Measurements from ENCODE around the gene ZNF860. TPM values are rescaled to one million over a fixed set of nuclear protein-coding genes. Genes with fewer than 3 reads are reported as not detected.
A peak's percentile ranks its signal among the peaks of the same experiment; 100 is the strongest.

ZNF860 gene
- polyA plus RNA-seq, 4 donors, result 0.27 to 0.62 (median 0.31) TPM; not detected in 1

- peaks cover 0 to 5% (median 0%) of the 10 kb centered on the region in 3 donors for H3K4me1 ChIP-seq (ENCODE audit: control insufficient read depth in 3 of 3, insufficient read depth in 2 of 3, low read depth in 1 of 3, low read length in 2 of 3)
- peak overlapping the region in 1 of 3 donors; percentile 29 for H3K27ac ChIP-seq (ENCODE audit: low read depth in 1 of 3, low read length in 2 of 3)
- FAIRE-seq, result no peak
- DNase-seq, result no peak
- no peaks in the 10 kb centered on the region for H3K27me3 ChIP-seq (ENCODE audit: control insufficient read depth in 3 of 3, insufficient read depth in 3 of 3, low read length in 3 of 3)
- H3K4me3 ChIP-seq (ENCODE audit: low read depth in 1 of 3, low read length in 3 of 3), result no peak overlapping the region
- 83 to 94% (median 83%) methylated on average over 3 of the region's 3 CpGs for WGBS, 3 donors
- peaks cover 0 to 16% of the 10 kb centered on the region in 2 donors for H3K9me3 ChIP-seq (ENCODE audit: control insufficient read depth in 2 of 2, insufficient read depth in 1 of 2, low read depth in 1 of 2, low read length in 1 of 2)
- H3K36me3 ChIP-seq (ENCODE audit: control insufficient read depth in 3 of 3, insufficient read depth in 2 of 3, low read depth in 1 of 3, low read length in 3 of 3), result peaks cover 0 to 2% (median 0%) of the 10 kb centered on the region in 3 donors
Measured at GRCh38 chr3:31957106-31957505, 24.4 kb upstream of the ZNF860 start.

- Histone ChIP-seq H3K36me3 (ENCODE audit: control insufficient read depth in 3 of 3, insufficient read depth in 2 of 3, low read depth in 1 of 3, low read length in 3 of 3) (peaks cover 0 to 2% (median 0%) of the 10 kb centered on the region in 3 donors), H3K9me3 (ENCODE audit: control insufficient read depth in 2 of 2, insufficient read depth in 1 of 2, low read depth in 1 of 2, low read length in 1 of 2) (peaks cover 0 to 16% of the 10 kb centered on the region in 2 donors), H3K4me3 (ENCODE audit: low read depth in 1 of 3, low read length in 3 of 3) (no peak overlapping the region), H3K27ac (ENCODE audit: low read depth in 1 of 3, low read length in 2 of 3) (peak overlapping the region in 1 of 3 donors; percentile 45), H3K27me3 (ENCODE audit: control insufficient read depth in 3 of 3, insufficient read depth in 3 of 3, low read length in 3 of 3) (no peaks in the 10 kb centered on the region), H3K4me1 (ENCODE audit: control insufficient read depth in 3 of 3, insufficient read depth in 2 of 3, low read depth in 1 of 3, low read length in 2 of 3) (peaks cover 0 to 5% (median 0%) of the 10 kb centered on the region in 3 donors)
- FAIRE-seq, result no peak
- DNase-seq, result no peak
- 58 to 64% (median 62%) methylated on average over 3 of the region's 3 CpGs for WGBS, 3 donors
Measured at GRCh38 chr3:31958701-31959152, 22.8 kb upstream of the ZNF860 start.

GRCh38 chr3:31959251-31959650 lies 22.3 kb upstream of the ZNF860 start:
- no peak for FAIRE-seq
- no peak overlapping the region for H3K27ac ChIP-seq (ENCODE audit: low read depth in 1 of 3, low read length in 2 of 3)
- DNase-seq, result no peak
- no peak overlapping the region for H3K4me3 ChIP-seq (ENCODE audit: low read depth in 1 of 3, low read length in 3 of 3)
- peaks cover 0 to 2% (median 0%) of the 10 kb centered on the region in 3 donors for H3K36me3 ChIP-seq (ENCODE audit: control insufficient read depth in 3 of 3, insufficient read depth in 2 of 3, low read depth in 1 of 3, low read length in 3 of 3)
- peaks cover 0 to 5% (median 0%) of the 10 kb centered on the region in 3 donors for H3K4me1 ChIP-seq (ENCODE audit: control insufficient read depth in 3 of 3, insufficient read depth in 2 of 3, low read depth in 1 of 3, low read length in 2 of 3)
- WGBS, 3 donors, result 82 to 89% (median 84%) methylated on average over 2 of the region's 2 CpGs
- H3K27me3 ChIP-seq (ENCODE audit: control insufficient read depth in 3 of 3, insufficient read depth in 3 of 3, low read length in 3 of 3), result no peaks in the 10 kb centered on the region
- peaks cover 0 to 16% of the 10 kb centered on the region in 2 donors for H3K9me3 ChIP-seq (ENCODE audit: control insufficient read depth in 2 of 2, insufficient read depth in 1 of 2, low read depth in 1 of 2, low read length in 1 of 2)

GRCh38 chr3:31959951-31960792 lies 21.4 kb upstream of the ZNF860 start:
- Histone ChIP-seq H3K36me3 (ENCODE audit: control insufficient read depth in 3 of 3, insufficient read depth in 2 of 3, low read depth in 1 of 3, low read length in 3 of 3) (peaks cover 0 to 2% (median 0%) of the 10 kb centered on the region in 3 donors), H3K27me3 (ENCODE audit: control insufficient read depth in 3 of 3, insufficient read depth in 3 of 3, low read length in 3 of 3) (no peaks in the 10 kb centered on the region), H3K4me3 (ENCODE audit: low read depth in 1 of 3, low read length in 3 of 3) (no peak overlapping the region), H3K27ac (ENCODE audit: low read depth in 1 of 3, low read length in 2 of 3) (peak overlapping the region in 2 of 3 donors; percentile 26 to 89), H3K4me1 (ENCODE audit: control insufficient read depth in 3 of 3, insufficient read depth in 2 of 3, low read depth in 1 of 3, low read length in 2 of 3) (peaks cover 0 to 5% (median 0%) of the 10 kb centered on the region in 3 donors), H3K9me3 (ENCODE audit: control insufficient read depth in 2 of 2, insufficient read depth in 1 of 2, low read depth in 1 of 2, low read length in 1 of 2) (peaks cover 0 to 15% of the 10 kb centered on the region in 2 donors)
- 57 to 88% (median 74%) methylated on average over 7 of the region's 7 CpGs for WGBS, 3 donors
- FAIRE-seq (no peak), DNase-seq (no peak)

GRCh38 chr3:31960793-31961431 lies 20.6 kb upstream of the ZNF860 start:
- DNase-seq (no peak), FAIRE-seq (no peak)
- Histone ChIP-seq H3K4me3 (ENCODE audit: low read depth in 1 of 3, low read length in 3 of 3) (no peak overlapping the region), H3K9me3 (ENCODE audit: control insufficient read depth in 2 of 2, insufficient read depth in 1 of 2, low read depth in 1 of 2, low read length in 1 of 2) (peaks cover 0 to 8% of the 10 kb centered on the region in 2 donors), H3K4me1 (ENCODE audit: control insufficient read depth in 3 of 3, insufficient read depth in 2 of 3, low read depth in 1 of 3, low read length in 2 of 3) (peaks cover 0 to 5% (median 0%) of the 10 kb centered on the region in 3 donors), H3K27ac (ENCODE audit: low read depth in 1 of 3, low read length in 2 of 3) (peak overlapping the region in 1 of 3 donors; percentile 8), H3K27me3 (ENCODE audit: control insufficient read depth in 3 of 3, insufficient read depth in 3 of 3, low read length in 3 of 3) (no peaks in the 10 kb centered on the region), H3K36me3 (ENCODE audit: control insufficient read depth in 3 of 3, insufficient read depth in 2 of 3, low read depth in 1 of 3, low read length in 3 of 3) (peaks cover 0 to 2% (median 0%) of the 10 kb centered on the region in 3 donors)
- WGBS, 3 donors, result 61 to 71% (median 62%) methylated on average over 4 of the region's 4 CpGs

- FAIRE-seq (no peak), DNase-seq (no peak)
- WGBS, 3 donors, result 78 to 89% (median 82%) methylated on average over 2 of the region's 2 CpGs
- no peak overlapping the region for H3K27ac ChIP-seq (ENCODE audit: low read depth in 1 of 3, low read length in 2 of 3)
- peaks cover 0 to 5% (median 0%) of the 10 kb centered on the region in 3 donors for H3K4me1 ChIP-seq (ENCODE audit: control insufficient read depth in 3 of 3, insufficient read depth in 2 of 3, low read depth in 1 of 3, low read length in 2 of 3)
- no peak overlapping the region for H3K4me3 ChIP-seq (ENCODE audit: low read depth in 1 of 3, low read length in 3 of 3)
- H3K36me3 ChIP-seq (ENCODE audit: control insufficient read depth in 3 of 3, insufficient read depth in 2 of 3, low read depth in 1 of 3, low read length in 3 of 3), result no peaks in the 10 kb centered on the region
- no peaks in the 10 kb centered on the region for H3K27me3 ChIP-seq (ENCODE audit: control insufficient read depth in 3 of 3, insufficient read depth in 3 of 3, low read length in 3 of 3)
- H3K9me3 ChIP-seq (ENCODE audit: control insufficient read depth in 2 of 2, insufficient read depth in 1 of 2, low read depth in 1 of 2, low read length in 1 of 2), result no peaks in the 10 kb centered on the region
Measured at GRCh38 chr3:31962801-31963205, 18.7 kb upstream of the ZNF860 start.

GRCh38 chr3:31966978-31967591 lies 14.5 kb upstream of the ZNF860 start:
- Histone ChIP-seq H3K4me3 (ENCODE audit: low read depth in 1 of 3, low read length in 3 of 3) (no peak overlapping the region), H3K27ac (ENCODE audit: low read depth in 1 of 3, low read length in 2 of 3) (no peak overlapping the region), H3K36me3 (ENCODE audit: control insufficient read depth in 3 of 3, insufficient read depth in 2 of 3, low read depth in 1 of 3, low read length in 3 of 3) (no peaks in the 10 kb centered on the region), H3K4me1 (ENCODE audit: control insufficient read depth in 3 of 3, insufficient read depth in 2 of 3, low read depth in 1 of 3, low read length in 2 of 3) (peaks cover 0 to 6% (median 2%) of the 10 kb centered on the region in 3 donors), H3K9me3 (ENCODE audit: control insufficient read depth in 2 of 2, insufficient read depth in 1 of 2, low read depth in 1 of 2, low read length in 1 of 2) (no peaks in the 10 kb centered on the region), H3K27me3 (ENCODE audit: control insufficient read depth in 3 of 3, insufficient read depth in 3 of 3, low read length in 3 of 3) (no peaks in the 10 kb centered on the region)
- 83 to 88% (median 87%) methylated on average over 4 of the region's 4 CpGs for WGBS, 3 donors
- DNase-seq (no peak), FAIRE-seq (no peak)

- no peaks in the 10 kb centered on the region for H3K36me3 ChIP-seq (ENCODE audit: control insufficient read depth in 3 of 3, insufficient read depth in 2 of 3, low read depth in 1 of 3, low read length in 3 of 3)
- DNase-seq (no peak), FAIRE-seq (no peak)
- H3K27ac ChIP-seq (ENCODE audit: low read depth in 1 of 3, low read length in 2 of 3), result no peak overlapping the region
- H3K9me3 ChIP-seq (ENCODE audit: control insufficient read depth in 2 of 2, insufficient read depth in 1 of 2, low read depth in 1 of 2, low read length in 1 of 2), result no peaks in the 10 kb centered on the region
- no peak overlapping the region for H3K4me3 ChIP-seq (ENCODE audit: low read depth in 1 of 3, low read length in 3 of 3)
- H3K4me1 ChIP-seq (ENCODE audit: control insufficient read depth in 3 of 3, insufficient read depth in 2 of 3, low read depth in 1 of 3, low read length in 2 of 3), result peaks cover 0 to 6% (median 2%) of the 10 kb centered on the region in 3 donors
- WGBS, 3 donors, result 80 to 96% (median 88%) methylated on average over 2 of the region's 2 CpGs
- H3K27me3 ChIP-seq (ENCODE audit: control insufficient read depth in 3 of 3, insufficient read depth in 3 of 3, low read length in 3 of 3), result no peaks in the 10 kb centered on the region
Measured at GRCh38 chr3:31967592-31967991, 14.0 kb upstream of the ZNF860 start.

All from small intestine (tissue), 7 donors.